K562 (cell line): ENCODE results near the gene GULP1. TPM values are rescaled to one million over a fixed set of nuclear protein-coding genes. Genes with fewer than 3 reads are reported as not detected.
A peak's percentile ranks its signal among the peaks of the same experiment; 100 is the strongest.
"Not testable (repeated sequence)": the region's sequence is repeated elsewhere in the genome, so short reads cannot be mapped to it uniquely, and the experiment has no call there.

Experiments used
- ATAC-seq: fragments of 200-7000 bp; cut with Tn5 transposase; 3 replicates; pipeline ENCODE4 v1.9.1; 2020; ENCODE audit warnings: moderate library complexity
- BruUV-seq: library from RNA; stranded (reverse); fragments of 400-500 nt; replicated peaks from 2 replicates; lab custom pipeline; 2021; lab: Mats Ljungman, UMichigan
- CTCF ChIA-PET: fragments of 300-600 bp; formaldehyde crosslinking; extraction: SDS; loops from one replicate; lab custom pipeline; 2021; ENCODE audit warnings: low intra/inter-chr PET ratio; lab: Yijun Ruan, JAX
- POLR2A ChIA-PET: fragments of 300-600, 350-650 bp; sonication (Branson Sonifier 250); formaldehyde crosslinking; extraction: SDS; loops from one replicate; lab custom pipeline; 2021; ENCODE audit warnings: antibody characterized with exemption, inconsistent platforms; lab: Yijun Ruan, JAX
- DNase-seq, 4 experiments: peaks; one replicate each; pipeline versions ENCODE4 v3.0.0 to v3.0.0-alpha.2; 2011 to 2018; ENCODE audit warnings: low spot score in 3 of 4, mixed read lengths in 3 of 4; ENCODE audit errors: extremely low read depth in 1 of 4
- FAIRE-seq: peaks from 2 replicates; lab custom pipeline; 2011; peaks lifted over from hg19 to GRCh38; lab: Jason Lieb, UNC
- H2AFZ ChIP-seq: 2 replicates; pipeline ENCODE4 v1.6.0; 2011; ENCODE audit warnings: low read depth, low read length, control low read depth, inconsistent platforms
- H3K27ac ChIP-seq: fragments of 200-600 bp; 3 replicates; pipeline ENCODE4 v1.8.0; 2011; ENCODE audit warnings: low read depth, mild to moderate bottlenecking, control low read depth, inconsistent platforms, low read length, moderate library complexity, mixed read lengths; ENCODE audit errors: extremely low read depth
- H3K27me3 ChIP-seq, 2 experiments: fragments of 300-600 bp in 1 of 2; 2 replicates in 1 of 2; 3 replicates in 1 of 2; pipeline versions ENCODE4 v1.6.0 to v1.8.0; 2011; ENCODE audit warnings: inconsistent platforms in 2 of 2, low read length in 2 of 2, mild to moderate bottlenecking in 1 of 2, mixed read lengths in 1 of 2, moderate library complexity in 1 of 2; ENCODE audit not compliant: control insufficient read depth in 2 of 2, insufficient read depth in 2 of 2
- H3K36me3 ChIP-seq: fragments of 300-600 bp; 3 replicates; pipeline ENCODE4 v1.8.0; 2011; ENCODE audit warnings: mild to moderate bottlenecking, low read length, inconsistent platforms; ENCODE audit not compliant: control insufficient read depth, insufficient read depth
- H3K4me1 ChIP-seq, 2 experiments: fragments of 200-600 bp in 1 of 2; replicated peaks in 1 of 2; 2 replicates in 1 of 2; 3 replicates in 1 of 2; pipeline versions ENCODE4 v1.5.1 to v1.8.0; 2011; ENCODE audit warnings: inconsistent platforms in 2 of 2, low read length in 2 of 2, mild to moderate bottlenecking in 1 of 2, mixed read lengths in 1 of 2, moderate library complexity in 1 of 2; ENCODE audit not compliant: control insufficient read depth in 2 of 2, insufficient read depth in 2 of 2
- H3K4me2 ChIP-seq: 2 replicates; pipeline ENCODE4 v1.6.1; 2011; ENCODE audit warnings: low read length, control low read depth, inconsistent platforms, mixed read lengths; ENCODE audit not compliant: insufficient read depth
- H3K4me3 ChIP-seq: fragments of 200-600 bp; sonication (generic), shearing (Covaris generic); 2 replicates; pipeline ENCODE4 v1.5.1; 2016; ENCODE audit warnings: control low read depth, inconsistent platforms
- H3K79me2 ChIP-seq: fragments of 200-600 bp; 3 replicates; pipeline ENCODE4 v1.8.0; 2011; ENCODE audit warnings: low read length, inconsistent platforms; ENCODE audit not compliant: control insufficient read depth, insufficient read depth
- H3K9ac ChIP-seq, 2 experiments: 2 replicates each; pipeline versions ENCODE4 v1.6.0 to v1.6.1; 2011; ENCODE audit warnings: low read depth in 2 of 2, low read length in 2 of 2, control low read depth in 1 of 2, inconsistent platforms in 1 of 2, mild to moderate bottlenecking in 1 of 2, mixed read lengths in 1 of 2; ENCODE audit not compliant: insufficient read depth in 1 of 2
- H3K9me1 ChIP-seq: one replicate; pipeline ENCODE4 v1.6.0; 2011; ENCODE audit warnings: inconsistent platforms, mild to moderate bottlenecking, low read length, moderate library complexity; ENCODE audit not compliant: control insufficient read depth, insufficient read depth
- H3K9me3 ChIP-seq: replicated peaks from 2 replicates; pipeline ENCODE4 v1.5.1; 2011; ENCODE audit warnings: low read depth, low read length, inconsistent platforms; ENCODE audit not compliant: control insufficient read depth, insufficient read depth
- H4K20me1 ChIP-seq: replicated peaks from 2 replicates; pipeline ENCODE4 v1.6.1; 2011; ENCODE audit warnings: low read length, inconsistent platforms, mixed read lengths; ENCODE audit not compliant: control insufficient read depth, insufficient read depth
- CC2D1A ChIP-seq: fragments of 450-650 bp; IDR thresholded peaks from 2 replicates; pipeline ENCODE4 v1.6.1; 2017; ENCODE audit warnings: mild to moderate bottlenecking
- SMARCE1 ChIP-seq: fragments of 450-650 bp; IDR thresholded peaks from 2 replicates; pipeline ENCODE4 v1.7.1; 2016; ENCODE audit warnings: mild to moderate bottlenecking
- SPI1 ChIP-seq: IDR thresholded peaks from 2 replicates; pipeline ENCODE4 v1.6.1; 2011; ENCODE audit warnings: low read depth, low read length, control low read depth, borderline replicate concordance
- ZNF3 ChIP-seq: fragments of 250-450 bp; sonication (Bioruptor Pico); IDR thresholded peaks from 2 replicates; pipeline ENCODE4 v1.5.0; 2021; ENCODE audit warnings: mild to moderate bottlenecking, moderate library complexity
- ZNF766 ChIP-seq: fragments of 200-800 bp; sonication (Bioruptor generic); conservative IDR thresholded peaks from 2 replicates; pipeline ENCODE4 v1.6.1; 2016; ENCODE audit warnings: missing genetic modification characterization, missing compliant biosample characterization
- WGBS: fragments of 100-300 bp; shearing (Covaris generic); methylation state at CpG from one replicate; pipeline ENCODE4 v1.1.6; 2016; ENCODE audit warnings: low coverage, mixed read lengths; ENCODE audit not compliant: insufficient coverage; ENCODE audit errors: missing lambda C conversion rate; 5-methylcytosine and 5-hydroxymethylcytosine counted together
- in situ Hi-C: fragments of 300-500 bp; cut with MboI; formaldehyde crosslinking; loops from 4 replicates; pipeline ENCODE4 v1.15.0; 2018; ENCODE audit warnings: inconsistent platforms, mixed read lengths
- intact Hi-C: fragments of 100-400 bp; cut with micrococcal nuclease; formaldehyde crosslinking; loops from 2 replicates; pipeline ENCODE4 v1.14.2; 2022
- polyA plus RNA-seq, 8 experiments: library from polyadenylated mRNA; depleted of rRNA in 4 of 8; stranded (reverse) in 5 of 8; unstranded in 3 of 8; fragments of >200 nt; fragmentation: Nextera tagmentation in 2 of 8; fragmentation: Illumina TruSeq in 1 of 8; extraction: Ambion mirVana in 2 of 8; extraction: Trizol in 1 of 8; gene quantifications; 2 replicates each; pipeline versions ENCODE4 v1.2.1 to v1.2.3, GENCODE V29; 2011 to 2014; ENCODE audit warnings: inconsistent platforms in 1 of 8, missing spikeins in 1 of 8
- total RNA-seq, 7 experiments: library from RNA; depleted of rRNA in 6 of 7; stranded (reverse); fragments of >200 nt in 6 of 7; fragmentation: Illumina TruSeq in 2 of 7; extraction: Trizol in 2 of 7; gene quantifications; 2 replicates each; pipeline versions ENCODE4 v1.2.1 to v1.2.3, GENCODE V29; 2011 to 2021; ENCODE audit warnings: low replicate concordance in 1 of 7
- TF ChIP-seq, protein P1 (sequence below): fragments of 450-650 bp; IDR thresholded peaks from 2 replicates; pipeline ENCODE4 v1.6.1; 2016; ENCODE audit warnings: mild to moderate bottlenecking

Gene GULP1
- total and polyA plus RNA-seq, 9 of the 15 experiments (the other 6 are each of a cell fraction or from before 2014, with no cell fraction given): 8.5 to 25.3 (median 19.5) TPM

DNA sequence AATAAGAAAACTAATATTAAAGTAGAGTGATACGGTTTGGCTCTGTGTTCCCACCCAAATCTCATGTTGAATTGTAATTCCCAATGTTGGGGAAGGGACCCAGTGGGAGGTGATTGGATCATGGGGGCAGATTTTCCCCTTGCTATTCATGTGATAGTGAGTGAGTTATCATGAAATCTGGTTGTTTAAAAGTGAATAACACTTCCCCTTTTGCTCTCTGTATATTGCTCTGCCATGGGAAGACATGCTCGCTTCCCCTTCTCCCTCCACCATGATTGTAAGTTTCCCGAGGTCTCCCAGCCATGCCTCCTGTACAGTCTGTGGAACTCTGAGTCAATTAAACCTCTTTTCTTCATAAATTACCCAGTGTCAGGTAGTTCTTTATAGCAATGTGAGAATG is 7.4 kb upstream of the GULP1 start:
- DNase-seq, BruUV-seq, H3K9me3 ChIP-seq, H3K4me3 ChIP-seq, in situ Hi-C loops, H3K4me1 ChIP-seq, H3K27me3 ChIP-seq, intact Hi-C loops, POLR2A ChIA-PET, H2AFZ ChIP-seq, FAIRE-seq, H4K20me1 ChIP-seq, H3K9me1 ChIP-seq, CTCF ChIA-PET: not testable (repeated sequence)
- Histone ChIP-seq H3K9ac (peak overlapping the region in 1 of 2 experiments; percentile 6; a peak in 1 of 4 replicates), H3K79me2 (peaks cover 82% of the 10 kb centered on the region), H3K27ac (peak overlapping the region; percentile 24; the same call in 1 of the 3 replicates), H3K4me2 (0 out of 2 replicates have a peak overlapping the region, but pooled peaks have one; percentile 31), H3K36me3 (peaks cover 18% of the 10 kb centered on the region)
- TF ChIP-seq SPI1 (peak; percentile 84), SMARCE1 (peak; percentile 20; the same call in 1 of the 2 replicates), ZNF3 (peak; percentile 62; the same call in 1 of the 2 replicates), CC2D1A (peak; percentile 25; the same call in 1 of the 2 replicates), ZNF766 (CRISPR knock-in tag) (peak; percentile 55; the same call in 1 of the 2 replicates)
- TF ChIP-seq, protein P1, sequence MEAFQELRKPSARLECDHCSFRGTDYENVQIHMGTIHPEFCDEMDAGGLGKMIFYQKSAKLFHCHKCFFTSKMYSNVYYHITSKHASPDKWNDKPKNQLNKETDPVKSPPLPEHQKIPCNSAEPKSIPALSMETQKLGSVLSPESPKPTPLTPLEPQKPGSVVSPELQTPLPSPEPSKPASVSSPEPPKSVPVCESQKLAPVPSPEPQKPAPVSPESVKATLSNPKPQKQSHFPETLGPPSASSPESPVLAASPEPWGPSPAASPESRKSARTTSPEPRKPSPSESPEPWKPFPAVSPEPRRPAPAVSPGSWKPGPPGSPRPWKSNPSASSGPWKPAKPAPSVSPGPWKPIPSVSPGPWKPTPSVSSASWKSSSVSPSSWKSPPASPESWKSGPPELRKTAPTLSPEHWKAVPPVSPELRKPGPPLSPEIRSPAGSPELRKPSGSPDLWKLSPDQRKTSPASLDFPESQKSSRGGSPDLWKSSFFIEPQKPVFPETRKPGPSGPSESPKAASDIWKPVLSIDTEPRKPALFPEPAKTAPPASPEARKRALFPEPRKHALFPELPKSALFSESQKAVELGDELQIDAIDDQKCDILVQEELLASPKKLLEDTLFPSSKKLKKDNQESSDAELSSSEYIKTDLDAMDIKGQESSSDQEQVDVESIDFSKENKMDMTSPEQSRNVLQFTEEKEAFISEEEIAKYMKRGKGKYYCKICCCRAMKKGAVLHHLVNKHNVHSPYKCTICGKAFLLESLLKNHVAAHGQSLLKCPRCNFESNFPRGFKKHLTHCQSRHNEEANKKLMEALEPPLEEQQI: peak; percentile 63; the same call in 1 of the 2 replicates
- ATAC-seq: peak; percentile 49
- WGBS: 38% methylated on average over 2 of the region's 3 CpGs
